GM19467 (cell line): ENCODE measurements around the gene CTU1.

ENCODE experiments used
- ATAC-seq: cut with Tn5 transposase; IDR thresholded peaks from one replicate; pipeline ENCODE4 v1.9.1; 2021; ENCODE audit warnings: mild to moderate bottlenecking, moderate library complexity; ENCODE audit not compliant: unreplicated experiment

The CTU1 gene

GRCh38 chr19:51107406-51108065, 673 bp downstream of the CTU1 start:
- no peak for ATAC-seq

GRCh38 chr19:51103926-51104341, 4.3 kb downstream of the CTU1 start:
- no peak for ATAC-seq

DNA sequence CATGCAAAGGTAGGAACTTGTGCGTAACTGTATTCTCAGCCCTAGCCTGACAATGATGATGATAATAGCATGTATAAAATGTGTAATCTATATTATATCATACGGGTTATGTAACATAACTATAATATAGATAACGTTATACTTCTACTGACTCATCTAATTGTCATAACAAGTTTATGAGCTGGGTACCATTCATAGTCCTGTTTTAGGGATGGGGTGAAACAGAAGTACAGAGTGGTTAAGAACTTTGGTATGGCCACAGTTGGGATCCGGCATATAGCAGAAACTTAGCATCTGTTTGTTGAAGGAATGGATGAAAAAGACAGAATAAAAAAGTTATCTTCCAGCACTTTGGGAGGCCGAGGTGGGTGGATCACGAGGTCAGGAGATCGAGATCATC, 5.2 kb downstream of the CTU1 start:
- no peak for ATAC-seq

DNA sequence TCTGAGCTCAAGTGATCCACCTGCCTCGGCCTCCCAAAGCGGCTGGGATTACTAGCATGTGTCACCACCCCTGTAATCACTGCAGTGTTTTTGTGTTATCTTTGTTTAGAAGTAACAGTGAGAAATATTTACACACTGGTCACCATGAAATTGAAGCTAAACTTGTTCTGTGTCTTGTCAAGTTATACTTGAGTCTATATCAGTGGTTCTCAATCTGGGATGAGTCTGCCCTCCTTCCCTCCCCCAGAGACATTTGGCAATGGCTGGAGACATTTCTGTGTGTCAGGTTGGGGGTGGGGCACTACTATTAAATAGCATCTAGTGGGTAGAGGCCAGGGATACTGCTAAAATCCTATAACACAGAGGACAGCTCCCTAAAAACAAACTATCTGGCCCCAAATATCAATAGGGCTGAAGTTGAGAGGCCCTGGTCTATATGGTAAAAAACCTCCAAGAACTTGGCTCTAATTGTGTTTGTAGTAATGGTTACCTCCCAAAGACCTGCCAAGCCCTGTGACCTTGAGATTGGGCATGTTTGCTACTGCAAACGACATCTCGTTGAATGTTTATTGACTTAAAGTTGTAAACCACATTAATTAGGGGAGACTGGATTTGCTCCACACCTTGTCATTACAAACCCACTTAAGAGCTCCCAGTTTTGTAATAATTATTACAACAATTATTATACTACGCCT, 6.9 kb downstream of the CTU1 start:
- ATAC-seq, result no peak

DNA sequence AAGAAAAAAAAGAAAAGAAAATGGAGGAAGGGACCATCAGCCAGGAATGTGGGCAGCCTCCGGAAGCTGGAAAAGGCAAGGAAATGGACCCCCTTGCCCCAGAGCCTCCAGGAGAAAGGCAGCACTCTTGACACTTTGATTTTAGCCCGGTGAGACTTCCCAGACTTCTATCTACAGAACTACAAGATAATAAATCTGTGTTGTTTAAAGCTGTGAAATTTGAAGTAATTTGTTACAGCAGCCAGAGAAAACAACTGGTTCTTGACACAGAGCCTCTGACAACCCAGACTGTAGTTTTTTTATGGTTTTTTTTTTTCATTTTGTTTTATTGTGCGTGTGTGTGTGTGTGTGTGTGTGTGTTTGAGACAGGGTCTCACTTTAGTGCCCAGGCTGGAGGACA, 7.6 kb downstream of the CTU1 start:
- no peak for ATAC-seq

DNA sequence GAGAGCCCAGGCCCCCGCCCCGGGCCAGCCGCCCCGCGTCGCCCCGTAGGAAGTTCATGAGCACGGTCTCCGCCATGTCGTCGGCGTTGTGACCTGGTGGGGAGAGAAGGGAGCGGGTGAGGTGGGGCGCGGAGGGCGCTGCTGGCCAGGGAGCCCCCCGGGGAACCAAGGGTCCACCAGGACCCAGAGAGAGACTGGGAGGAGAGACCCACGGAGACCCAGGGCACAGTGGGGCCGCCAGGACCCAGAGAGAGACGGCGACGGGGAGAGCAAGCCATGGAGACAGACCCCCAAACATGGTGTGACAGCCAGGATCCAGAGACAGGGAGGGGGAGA, 9.2 kb downstream of the CTU1 start:
- ATAC-seq, result no peak

GRCh38 chr19:51098365-51099046, 9.7 kb downstream of the CTU1 start:
- ATAC-seq, result no peak

DNA sequence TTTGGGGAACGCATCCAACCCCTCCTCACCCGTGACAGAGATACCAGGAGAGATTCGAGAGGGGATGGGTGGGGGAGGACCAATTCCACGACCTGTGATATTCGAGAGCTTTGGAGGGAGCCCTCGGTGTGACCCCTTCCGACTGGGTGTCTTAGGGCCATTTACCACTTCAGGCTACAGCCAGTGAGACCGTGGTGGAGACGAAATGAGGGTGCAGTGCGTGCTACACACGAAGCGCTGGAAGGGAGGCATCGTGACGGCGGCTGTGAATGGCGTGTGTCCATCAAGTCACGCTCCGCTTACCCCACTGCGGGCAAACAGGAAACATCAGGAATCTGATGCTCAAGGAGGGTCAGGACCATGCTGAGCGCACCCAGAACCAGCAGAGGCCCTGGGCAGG, 10.4 kb downstream of the CTU1 start:
- ATAC-seq, result no peak

- ATAC-seq, result no peak
These were observed 11.0 kb downstream of the CTU1 start for GRCh38 chr19:51097166-51097738.

DNA sequence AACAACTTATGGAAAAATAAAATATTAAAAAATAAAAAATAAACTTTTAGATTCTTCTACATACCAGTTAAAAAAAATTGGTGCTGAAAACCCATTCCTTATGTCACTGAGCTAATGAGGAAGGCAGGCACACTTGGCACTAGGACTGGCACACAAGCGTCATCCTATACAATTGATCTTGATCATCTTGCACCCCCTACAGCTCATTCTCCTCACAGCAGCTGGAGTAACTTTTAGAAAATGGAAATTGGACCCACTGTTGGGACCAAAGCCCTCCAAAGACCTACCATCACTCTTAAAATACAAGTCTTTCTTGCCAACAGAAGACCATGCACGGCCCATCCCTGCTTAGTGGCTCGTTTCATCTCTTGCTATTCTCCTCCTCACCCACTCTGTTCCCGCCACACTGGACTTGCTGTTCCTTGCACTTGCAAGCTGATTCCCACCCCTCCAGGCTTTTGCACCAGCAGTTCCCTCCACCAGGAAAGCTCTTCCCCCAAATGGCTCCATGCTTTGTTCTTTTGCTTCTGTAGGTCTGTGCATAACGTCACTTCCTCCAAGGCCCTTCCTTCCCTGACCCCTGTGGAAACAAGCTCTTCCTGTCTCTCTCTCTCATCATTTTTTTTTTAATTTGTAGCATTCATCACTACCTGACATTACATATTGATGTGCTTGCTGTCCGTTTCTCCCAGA, 11.6 kb downstream of the CTU1 start:
- ATAC-seq, result no peak

DNA sequence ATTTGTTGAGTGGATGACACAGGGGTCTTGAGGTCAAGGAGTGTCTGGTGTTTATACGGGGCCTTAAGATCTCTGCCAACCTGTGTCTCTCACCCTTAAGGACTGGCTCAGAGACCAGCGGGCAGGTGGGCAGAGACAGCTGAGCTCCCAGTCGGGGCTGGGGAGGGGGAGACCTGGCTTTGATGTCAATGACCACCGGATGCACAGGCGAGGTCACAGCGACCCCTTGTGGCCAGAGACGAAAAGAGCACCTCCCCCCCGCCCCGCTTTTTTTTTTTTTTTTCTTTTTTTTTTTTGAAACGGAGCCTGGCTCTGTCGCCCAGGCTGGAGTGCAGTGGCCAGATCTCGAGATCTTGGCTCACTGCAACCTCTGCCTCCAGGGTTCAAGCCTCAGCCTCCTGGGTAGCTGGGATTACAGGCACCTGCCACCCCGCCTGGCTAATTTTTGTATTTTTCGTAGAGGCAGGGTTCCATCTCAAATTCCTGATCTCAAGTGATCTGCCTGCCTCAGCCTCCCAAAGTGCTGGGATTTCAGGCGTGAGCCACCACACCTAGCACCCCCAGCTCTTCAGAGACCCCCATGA, 13.4 kb downstream of the CTU1 start:
- no peak for ATAC-seq

GRCh38 chr19:51093510-51094345, 14.5 kb downstream of the CTU1 start:
- ATAC-seq, result no peak

GRCh38 chr19:51093101-51093500, 15.1 kb downstream of the CTU1 start:
- no peak for ATAC-seq

DNA sequence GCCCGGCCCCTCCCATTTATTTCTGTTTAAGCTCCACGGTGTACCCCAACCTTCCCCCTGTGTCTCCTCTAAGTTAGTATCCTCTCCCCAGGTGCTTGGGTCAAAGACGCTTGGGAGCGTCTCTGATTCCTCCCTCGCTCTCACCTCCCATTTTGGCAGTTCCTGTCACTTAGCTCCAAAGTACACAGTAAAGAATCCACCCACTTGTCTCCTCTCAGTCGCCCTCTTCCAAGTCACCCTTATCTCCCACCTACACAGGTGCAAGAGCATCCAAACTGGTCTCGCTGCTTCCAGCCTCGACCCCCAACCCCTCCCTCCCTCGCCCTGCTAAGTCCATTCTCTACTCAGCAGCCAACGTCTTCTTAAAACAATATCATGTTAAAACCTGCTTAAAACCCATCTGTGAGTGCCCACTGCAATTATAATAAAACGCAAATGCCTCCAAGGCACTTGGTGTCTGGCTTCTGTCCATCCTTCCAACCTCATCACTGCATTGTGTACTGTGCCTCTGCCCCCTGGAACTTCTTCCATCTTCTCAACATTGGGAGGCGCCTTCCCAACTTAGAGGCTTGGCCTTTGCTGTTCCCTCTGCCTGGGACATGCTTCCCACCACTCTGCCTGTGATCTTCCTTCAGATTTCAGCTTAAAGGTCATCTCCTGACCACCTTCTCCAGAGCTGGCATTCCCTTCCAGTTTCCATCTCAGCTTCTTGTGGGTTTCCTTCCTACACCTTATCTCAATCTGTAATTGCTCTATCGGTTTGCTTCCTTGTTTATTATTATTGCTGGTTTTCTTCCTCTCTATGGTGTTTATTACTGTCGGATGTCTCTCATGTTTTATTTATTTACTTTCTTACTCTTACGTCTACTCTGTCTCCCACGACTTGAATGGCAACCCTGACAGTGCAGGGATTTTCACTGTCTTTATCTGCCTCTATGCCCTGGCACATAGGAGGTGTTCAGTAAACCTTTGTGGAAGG, 16.0 kb downstream of the CTU1 start:
- no peak for ATAC-seq

DNA sequence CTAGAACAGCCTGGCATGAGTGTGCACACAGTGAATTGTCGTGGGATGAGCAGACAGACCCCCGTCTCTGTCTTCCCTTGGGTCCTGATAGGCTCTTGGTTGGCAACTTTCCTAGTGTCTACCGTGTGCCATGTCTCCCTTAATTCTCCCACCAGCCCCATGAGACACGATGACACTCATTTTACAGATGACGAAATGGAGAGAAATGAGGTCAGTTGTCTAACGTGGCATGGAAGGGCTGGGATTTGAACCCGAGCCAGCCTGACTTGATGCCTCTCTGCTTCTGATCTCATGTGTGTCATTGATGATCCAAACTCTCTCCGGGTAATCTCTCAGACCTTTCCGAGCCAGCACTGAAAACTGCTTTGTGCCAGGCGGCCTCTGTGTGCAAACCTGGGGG, 17.1 kb downstream of the CTU1 start:
- no peak for ATAC-seq

DNA sequence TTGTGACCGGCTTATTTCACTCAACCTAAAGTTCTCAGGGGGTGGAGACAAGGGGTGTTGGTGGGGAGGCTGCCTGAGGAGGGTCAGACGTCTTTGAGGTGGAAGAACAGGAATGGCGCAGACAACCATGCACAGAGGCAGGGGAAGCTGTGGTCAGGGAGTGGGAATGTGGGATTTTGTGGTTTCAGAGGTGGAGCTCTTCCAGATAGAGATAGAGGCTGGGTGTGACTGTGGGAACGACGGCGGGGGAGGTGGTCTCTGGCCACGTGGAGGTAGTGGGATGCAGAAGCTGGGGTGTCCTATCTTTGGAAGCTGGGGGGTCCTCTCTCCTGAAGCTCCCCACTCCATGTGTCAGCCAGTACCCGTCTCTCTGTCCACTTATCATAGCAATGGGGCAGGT, 17.7 kb downstream of the CTU1 start:
- ATAC-seq, result no peak

DNA sequence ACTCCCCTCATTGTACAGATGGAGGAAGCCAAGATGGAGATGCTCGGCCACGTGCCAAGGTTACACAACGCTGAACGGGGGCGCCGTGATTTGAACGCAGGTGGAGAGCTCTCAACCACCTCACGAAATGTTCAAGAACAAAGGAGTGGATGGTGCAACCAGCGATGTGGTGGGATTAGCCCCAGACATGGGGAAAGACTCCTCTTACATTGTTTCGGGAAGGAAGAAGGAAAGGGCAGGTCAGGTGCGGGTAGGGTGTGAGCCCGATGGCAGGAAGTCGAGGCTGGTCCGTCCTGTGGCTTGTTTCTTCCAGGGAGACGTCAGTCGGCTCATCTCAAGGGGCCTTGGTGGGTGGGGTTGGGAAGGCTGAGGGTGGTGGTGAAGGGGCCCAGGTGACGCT, 18.4 kb downstream of the CTU1 start:
- no peak for ATAC-seq

- no peak for ATAC-seq
These were observed 21.9 kb downstream of the CTU1 start for GRCh38 chr19:51086153-51086850.
